AG04450 (cell line): ENCODE measurements around the gene TNRC6A. TPM values are rescaled to one million over a fixed set of nuclear protein-coding genes. Genes with fewer than 3 reads are reported as not detected.

Experiments
- CTCF ChIA-PET: fragments of 300-600, 350-600 bp; formaldehyde crosslinking; extraction: SDS; loops from one replicate; lab custom pipeline; 2022; ENCODE audit warnings: antibody characterized with exemption, inconsistent platforms; lab: Charles Lee
- POLR2A ChIA-PET: fragments of 350-600 bp; formaldehyde crosslinking; extraction: SDS; loops from one replicate; lab custom pipeline; 2021; ENCODE audit warnings: antibody characterized with exemption, inconsistent platforms; lab: Yijun Ruan, JAX
- DNase-seq: peaks from one replicate; pipeline ENCODE4 v3.0.0-alpha.2; 2011; ENCODE audit warnings: low read depth, low spot score
- H3K27ac ChIP-seq: one replicate; pipeline ENCODE4 v1.5.1; 2012; ENCODE audit warnings: low read depth, low read length, control low read depth
- H3K27me3 ChIP-seq: one replicate; pipeline ENCODE4 v1.6.0; 2012; ENCODE audit warnings: low read length; ENCODE audit not compliant: control insufficient read depth, insufficient read depth
- H3K4me3 ChIP-seq: 2 replicates; pipeline ENCODE4 v1.5.1; 2011; ENCODE audit warnings: mild to moderate bottlenecking, low read depth, low read length, control low read depth
- H3K9me3 ChIP-seq: 2 replicates; pipeline ENCODE4 v1.5.1; 2012; ENCODE audit warnings: low read length; ENCODE audit not compliant: control insufficient read depth, insufficient read depth
- CTCF ChIP-seq: IDR thresholded peaks from 2 replicates; pipeline ENCODE4 v1.5.1; 2011; ENCODE audit warnings: low read depth, low read length, control low read depth, inconsistent platforms
- polyA plus RNA-seq: library from polyadenylated mRNA; depleted of rRNA; stranded (reverse); fragments of >200 nt; gene quantifications from 2 replicates; pipeline ENCODE4 v1.2.3, GENCODE V29; 2011

TNRC6A gene
- polyA plus RNA-seq, 1 experiment = 76.2 TPM

GRCh38 chr16:24834459-24835335 lies 105.2 kb downstream of the TNRC6A start:
- POLR2A ChIA-PET = no interaction called here
- DNase-seq = no peak
- CTCF ChIA-PET = interaction anchor here (0.6 to 1.4 kb wide), 26 partner anchors 9 to 1377 kb away, joined by 3 to 14 read pairs (median 4); no protein-coding TSS in a partner anchor
- TF ChIP-seq CTCF = peak; percentile 84
- no peaks in the 10 kb centered on the region for H3K9me3 ChIP-seq
- no peak overlapping the region for H3K27ac ChIP-seq
- no peaks in the 10 kb centered on the region for H3K27me3 ChIP-seq
- H3K4me3 ChIP-seq = no peak overlapping the region

- ChIA-PET CTCF (interaction anchor here (0.7 to 1.0 kb wide), 2 partner anchors 69 to 388 kb away, joined by 3 to 5 read pairs; no protein-coding TSS in a partner anchor), POLR2A (no interaction called here)
- Histone ChIP-seq H3K27ac (no peak overlapping the region), H3K4me3 (no peak overlapping the region), H3K9me3 (no peaks in the 10 kb centered on the region), H3K27me3 (no peaks in the 10 kb centered on the region)
- DNase-seq = no peak
- no peak for TF ChIP-seq CTCF
These were observed 107.4 kb downstream of the TNRC6A start for GRCh38 chr16:24836836-24837235.

- no peaks in the 10 kb centered on the region for H3K9me3 ChIP-seq
- DNase-seq = no peak
- H3K4me3 ChIP-seq = no peak overlapping the region
- ChIA-PET CTCF (interaction anchor here (1.1 to 1.4 kb wide), 2 partner anchors 21 to 258 kb away, joined by 3 to 4 read pairs; no protein-coding TSS in a partner anchor), POLR2A (interaction anchor here (0.6 kb wide), 1 partner anchor 252 kb away, joined by 8 read pairs; no protein-coding TSS in a partner anchor)
- no peak for TF ChIP-seq CTCF
- no peaks in the 10 kb centered on the region for H3K27me3 ChIP-seq
- H3K27ac ChIP-seq = no peak overlapping the region
These were observed 108.5 kb downstream of the TNRC6A start for GRCh38 chr16:24837969-24838368.

GRCh38 chr16:24838554-24839266 lies 109.3 kb downstream of the TNRC6A start:
- Histone ChIP-seq H3K27me3 (no peaks in the 10 kb centered on the region), H3K9me3 (no peaks in the 10 kb centered on the region), H3K4me3 (0 out of 2 replicates have a peak overlapping the region, but pooled peaks have one; percentile 20), H3K27ac (peak overlapping the region; percentile 87)
- no peak for DNase-seq
- ChIA-PET CTCF (interaction anchor here (0.6 to 2.1 kb wide), 4 partner anchors 20 to 387 kb away, joined by 3 to 6 read pairs (median 4); no protein-coding TSS in a partner anchor), POLR2A (interaction anchor here (0.6 to 1.2 kb wide), 3 partner anchors 213 to 268 kb away, joined by 3 to 9 read pairs (median 8); no protein-coding TSS in a partner anchor)
- no peak for TF ChIP-seq CTCF
